ENCODE results near the gene ZNF804A.

DNA sequence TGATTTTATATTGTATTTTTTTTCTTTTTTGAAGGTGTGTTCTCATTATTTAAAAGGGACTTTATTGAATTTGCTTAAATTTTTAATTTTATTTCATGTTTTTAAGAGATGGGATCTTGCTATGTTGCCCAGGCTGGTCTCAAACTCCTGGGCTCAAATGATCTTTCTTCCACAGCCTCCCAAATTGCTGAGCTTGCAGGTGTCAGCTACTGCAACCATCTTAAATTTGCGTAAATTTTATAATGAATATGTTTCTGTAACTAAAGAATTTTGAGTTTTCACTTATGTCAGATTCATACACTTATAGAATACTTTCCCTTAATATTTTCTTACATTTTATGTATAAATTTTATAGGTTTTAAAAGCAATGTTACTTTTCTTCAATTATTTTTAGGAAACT is 157.8 kb downstream of the ZNF804A start:
- TF ChIP-seq, protein P1, sequence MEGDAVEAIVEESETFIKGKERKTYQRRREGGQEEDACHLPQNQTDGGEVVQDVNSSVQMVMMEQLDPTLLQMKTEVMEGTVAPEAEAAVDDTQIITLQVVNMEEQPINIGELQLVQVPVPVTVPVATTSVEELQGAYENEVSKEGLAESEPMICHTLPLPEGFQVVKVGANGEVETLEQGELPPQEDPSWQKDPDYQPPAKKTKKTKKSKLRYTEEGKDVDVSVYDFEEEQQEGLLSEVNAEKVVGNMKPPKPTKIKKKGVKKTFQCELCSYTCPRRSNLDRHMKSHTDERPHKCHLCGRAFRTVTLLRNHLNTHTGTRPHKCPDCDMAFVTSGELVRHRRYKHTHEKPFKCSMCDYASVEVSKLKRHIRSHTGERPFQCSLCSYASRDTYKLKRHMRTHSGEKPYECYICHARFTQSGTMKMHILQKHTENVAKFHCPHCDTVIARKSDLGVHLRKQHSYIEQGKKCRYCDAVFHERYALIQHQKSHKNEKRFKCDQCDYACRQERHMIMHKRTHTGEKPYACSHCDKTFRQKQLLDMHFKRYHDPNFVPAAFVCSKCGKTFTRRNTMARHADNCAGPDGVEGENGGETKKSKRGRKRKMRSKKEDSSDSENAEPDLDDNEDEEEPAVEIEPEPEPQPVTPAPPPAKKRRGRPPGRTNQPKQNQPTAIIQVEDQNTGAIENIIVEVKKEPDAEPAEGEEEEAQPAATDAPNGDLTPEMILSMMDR (IDR thresholded peaks at IDR 0.05), result no peak
- TF ChIP-seq POLR2AphosphoS5 (IDR thresholded peaks at IDR 0.05), result no peak
